Mesenchymal stem cell (in vitro differentiated cells and primary cell): ENCODE data around the gene KLK1.

Experiments
- DNase-seq: peaks from one replicate; pipeline ENCODE4 v3.0.0-alpha.2; 2013
- H2AFZ ChIP-seq: one replicate; pipeline ENCODE4 v1.6.1; 2013; ENCODE audit warnings: low read depth, mild to moderate bottlenecking, control low read depth, inconsistent platforms, low read length, moderate library complexity
- H2AK5ac ChIP-seq: 2 replicates; pipeline ENCODE4 v1.6.1; 2013; ENCODE audit warnings: low read length, moderate library complexity, mild to moderate bottlenecking, inconsistent platforms; ENCODE audit not compliant: severe bottlenecking
- H2BK120ac ChIP-seq: one replicate; pipeline ENCODE4 v1.6.1; 2013; ENCODE audit warnings: low read depth, mild to moderate bottlenecking, inconsistent platforms, low read length, moderate library complexity
- H2BK12ac ChIP-seq, 2 experiments: one replicate each; pipeline ENCODE4 v1.6.1; 2013; ENCODE audit warnings: inconsistent platforms in 2 of 2, low read length in 2 of 2, mild to moderate bottlenecking in 2 of 2, moderate library complexity in 2 of 2, control low read depth in 1 of 2
- H2BK15ac ChIP-seq: one replicate; pipeline ENCODE4 v1.6.1; 2013; ENCODE audit warnings: mild to moderate bottlenecking, low read depth, inconsistent platforms; ENCODE audit not compliant: poor library complexity, severe bottlenecking
- H2BK5ac ChIP-seq: 2 replicates; pipeline ENCODE4 v1.6.1; 2013; ENCODE audit warnings: low read depth, mild to moderate bottlenecking, low read length, control low read depth, inconsistent platforms; ENCODE audit not compliant: poor library complexity, severe bottlenecking
- H3K14ac ChIP-seq, 2 experiments: one replicate each; pipeline ENCODE4 v1.6.1; 2013; ENCODE audit warnings: inconsistent platforms in 2 of 2, low read length in 2 of 2, control low read depth in 1 of 2, mild to moderate bottlenecking in 1 of 2, moderate library complexity in 1 of 2
- H3K18ac ChIP-seq, 2 experiments: one replicate each; pipeline ENCODE4 v1.6.1; 2013; ENCODE audit warnings: inconsistent platforms in 2 of 2, low read length in 2 of 2, control low read depth in 1 of 2, low read depth in 1 of 2, mild to moderate bottlenecking in 1 of 2
- H3K23ac ChIP-seq, 2 experiments: one replicate each; pipeline ENCODE4 v1.6.1; 2013; ENCODE audit warnings: inconsistent platforms in 2 of 2, low read length in 2 of 2, mild to moderate bottlenecking in 2 of 2, moderate library complexity in 2 of 2, control low read depth in 1 of 2
- H3K27ac ChIP-seq: 2 replicates; pipeline ENCODE4 v1.5.1; 2013; ENCODE audit warnings: mild to moderate bottlenecking, moderate library complexity, low read length, control low read depth, inconsistent platforms; ENCODE audit not compliant: poor library complexity, severe bottlenecking
- H3K27me3 ChIP-seq, 2 experiments: 2 replicates each; pipeline versions ENCODE4 v1.6.1 to v1.7.0; 2013; ENCODE audit warnings: low read length in 2 of 2, mild to moderate bottlenecking in 2 of 2, moderate library complexity in 2 of 2, control low read depth in 1 of 2, inconsistent platforms in 1 of 2; ENCODE audit not compliant: control insufficient read depth in 1 of 2, insufficient read depth in 1 of 2
- H3K36me3 ChIP-seq, 2 experiments: 2 replicates each; pipeline versions ENCODE4 v1.6.1 to v1.7.0; 2013; ENCODE audit warnings: low read length in 2 of 2, control low read depth in 1 of 2, inconsistent platforms in 1 of 2, low read depth in 1 of 2, mild to moderate bottlenecking in 1 of 2; ENCODE audit not compliant: insufficient read depth in 2 of 2, control insufficient read depth in 1 of 2
- H3K4ac ChIP-seq, 2 experiments: one replicate each; pipeline ENCODE4 v1.6.1; 2013; ENCODE audit warnings: inconsistent platforms in 2 of 2, low read length in 2 of 2, mild to moderate bottlenecking in 2 of 2, moderate library complexity in 2 of 2, control low read depth in 1 of 2, low read depth in 1 of 2
- H3K4me1 ChIP-seq: 2 replicates; pipeline ENCODE4 v1.6.1; 2013; ENCODE audit warnings: low read depth, low read length, control low read depth; ENCODE audit not compliant: control insufficient read depth, insufficient read depth
- H3K4me2 ChIP-seq: 2 replicates; pipeline ENCODE4 v1.6.1; 2013; ENCODE audit warnings: low read length, mild to moderate bottlenecking, inconsistent platforms; ENCODE audit not compliant: poor library complexity, severe bottlenecking
- H3K4me3 ChIP-seq, 2 experiments: 2 replicates each; pipeline versions ENCODE4 v1.5.1 to v1.7.0; 2013; ENCODE audit warnings: low read length in 2 of 2, mild to moderate bottlenecking in 2 of 2, control low read depth in 1 of 2, low read depth in 1 of 2; ENCODE audit not compliant: insufficient read depth in 1 of 2
- H3K79me1 ChIP-seq: replicated peaks from 2 replicates; pipeline ENCODE4 v1.6.1; 2013; ENCODE audit warnings: mild to moderate bottlenecking, control low read depth, low read length, inconsistent platforms; ENCODE audit not compliant: poor library complexity, severe bottlenecking
- H3K9ac ChIP-seq: 2 replicates; pipeline ENCODE4 v1.7.0; 2013; ENCODE audit warnings: mild to moderate bottlenecking, low read length, moderate library complexity
- H3K9me3 ChIP-seq: 2 replicates; pipeline ENCODE4 v1.7.0; 2013; ENCODE audit warnings: mild to moderate bottlenecking, low read length; ENCODE audit not compliant: control insufficient read depth
- H4K8ac ChIP-seq: one replicate; pipeline ENCODE4 v1.6.1; 2013; ENCODE audit warnings: inconsistent platforms, mild to moderate bottlenecking, low read length, moderate library complexity
- H4K91ac ChIP-seq: one replicate; pipeline ENCODE4 v1.6.1; 2013; ENCODE audit warnings: mild to moderate bottlenecking, low read length, inconsistent platforms
- WGBS: methylation state at CpG from one replicate; pipeline ENCODE4 v1.1.7; 2013; ENCODE audit warnings: mixed read lengths; 5-methylcytosine and 5-hydroxymethylcytosine counted together

Gene KLK1

GRCh38 chr19:50839712-50840655, 16.4 kb upstream of the KLK1 start:
- 73% methylated on average over 10 of the region's 10 CpGs for WGBS
- H3K14ac ChIP-seq = no peak overlapping the region
- no peak overlapping the region for H3K4ac ChIP-seq
- no peak overlapping the region for H2BK15ac ChIP-seq
- no peak overlapping the region for H4K8ac ChIP-seq
- H3K23ac ChIP-seq = no peak overlapping the region
- H3K27me3 ChIP-seq = peaks cover 0 to 34% of the 10 kb centered on the region in 2 experiments
- H3K4me2 ChIP-seq = no peak overlapping the region
- H4K91ac ChIP-seq = no peak overlapping the region
- no peaks in the 10 kb centered on the region for H3K79me1 ChIP-seq
- no peak overlapping the region for H3K4me3 ChIP-seq
- no peak overlapping the region for H3K27ac ChIP-seq
- no peak overlapping the region for H2BK5ac ChIP-seq
- H2BK12ac ChIP-seq = no peak overlapping the region
- H3K4me1 ChIP-seq = no peaks in the 10 kb centered on the region
- H3K36me3 ChIP-seq = no peaks in the 10 kb centered on the region
- no peak overlapping the region for H2BK120ac ChIP-seq
- H3K9me3 ChIP-seq = no peaks in the 10 kb centered on the region
- H2AK5ac ChIP-seq = no peak overlapping the region
- no peak overlapping the region for H2AFZ ChIP-seq
- no peak overlapping the region for H3K18ac ChIP-seq
- H3K9ac ChIP-seq = no peak overlapping the region
- no peak for DNase-seq

GRCh38 chr19:50838239-50838638, 14.7 kb upstream of the KLK1 start:
- Histone ChIP-seq H3K4ac (no peak overlapping the region), H4K8ac (no peak overlapping the region), H3K9me3 (no peaks in the 10 kb centered on the region), H3K4me2 (no peak overlapping the region), H3K27ac (no peak overlapping the region), H2AK5ac (no peak overlapping the region), H3K4me3 (no peak overlapping the region), H3K14ac (no peak overlapping the region), H3K18ac (no peak overlapping the region), H2BK5ac (no peak overlapping the region), H2BK12ac (no peak overlapping the region), H3K36me3 (no peaks in the 10 kb centered on the region), H2BK120ac (no peak overlapping the region), H3K4me1 (no peaks in the 10 kb centered on the region), H3K27me3 (peaks cover 0 to 49% of the 10 kb centered on the region in 2 experiments), H2BK15ac (no peak overlapping the region), H4K91ac (no peak overlapping the region), H3K79me1 (no peaks in the 10 kb centered on the region), H3K9ac (no peak overlapping the region), H3K23ac (no peak overlapping the region), H2AFZ (no peak overlapping the region)
- peak; percentile 2 for DNase-seq
- 40% methylated on average over 6 of the region's 6 CpGs for WGBS

DNA sequence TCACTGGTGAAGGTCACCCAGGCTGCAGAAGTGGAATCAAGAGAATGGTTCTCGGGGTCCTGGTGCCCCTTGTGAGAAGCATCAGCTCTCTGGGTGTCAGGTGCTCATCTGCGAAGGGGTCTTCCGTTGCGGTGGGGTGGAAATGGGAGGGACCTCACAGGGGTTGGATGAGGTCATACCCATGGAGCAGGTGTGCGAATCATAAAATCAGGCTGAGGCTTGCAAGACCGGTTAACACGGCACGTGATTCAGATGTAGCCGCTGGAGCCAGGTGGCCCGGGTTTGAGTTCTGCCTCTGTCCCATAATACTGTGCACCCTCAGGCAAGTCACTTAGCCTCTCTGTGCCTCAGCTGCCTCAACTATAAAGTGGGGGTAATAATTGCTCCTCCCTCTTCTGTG, 13.7 kb upstream of the KLK1 start:
- Histone ChIP-seq H3K9ac (no peak overlapping the region), H3K18ac (no peak overlapping the region), H3K36me3 (no peaks in the 10 kb centered on the region), H3K27me3 (peaks cover 0 to 51% of the 10 kb centered on the region in 2 experiments), H3K79me1 (no peaks in the 10 kb centered on the region), H3K9me3 (no peaks in the 10 kb centered on the region), H4K8ac (no peak overlapping the region), H3K4me1 (no peaks in the 10 kb centered on the region), H2BK120ac (no peak overlapping the region), H2BK12ac (no peak overlapping the region), H2BK5ac (no peak overlapping the region), H3K4ac (no peak overlapping the region), H3K4me3 (no peak overlapping the region), H3K14ac (no peak overlapping the region), H2AK5ac (no peak overlapping the region), H2AFZ (no peak overlapping the region), H3K23ac (no peak overlapping the region), H3K27ac (no peak overlapping the region), H4K91ac (no peak overlapping the region), H3K4me2 (no peak overlapping the region), H2BK15ac (no peak overlapping the region)
- 89% methylated on average over 9 of the region's 10 CpGs for WGBS
- no peak for DNase-seq

DNA sequence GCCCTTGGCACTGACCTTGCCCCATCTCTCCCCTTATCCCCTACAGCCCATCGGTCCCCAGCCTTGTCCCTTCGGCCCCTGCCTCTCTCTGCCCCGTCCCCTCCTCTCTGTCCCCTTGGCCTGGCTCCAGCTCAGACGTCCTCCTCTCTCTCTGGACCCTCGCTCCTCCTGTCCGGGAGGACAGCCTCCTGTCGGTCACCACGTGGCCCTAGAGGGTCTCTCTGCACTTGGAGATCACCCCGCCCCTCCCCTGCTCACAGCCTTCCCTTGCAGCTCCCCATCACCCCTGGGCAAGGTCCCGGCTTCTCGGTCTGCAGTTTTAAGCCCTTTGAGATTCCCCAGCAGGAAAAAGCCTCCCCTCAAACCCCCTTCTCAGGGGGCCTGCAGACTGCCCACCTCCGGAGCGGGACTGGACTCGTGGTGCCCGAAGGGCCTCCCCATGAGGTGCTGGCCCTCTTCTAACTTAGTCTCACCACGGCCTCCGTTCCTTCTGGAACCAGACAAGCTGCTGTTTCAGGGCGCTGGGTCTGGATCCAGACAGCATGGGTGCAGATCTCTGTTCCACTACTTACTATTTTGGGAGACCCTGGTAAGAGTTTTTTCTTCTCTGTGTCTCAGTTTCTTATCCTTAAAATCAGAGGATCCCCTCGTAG, 13.1 kb upstream of the KLK1 start:
- H3K4me3 ChIP-seq = no peak overlapping the region
- H2AK5ac ChIP-seq = no peak overlapping the region
- H3K4ac ChIP-seq = no peak overlapping the region
- H2AFZ ChIP-seq = no peak overlapping the region
- no peaks in the 10 kb centered on the region for H3K9me3 ChIP-seq
- H3K27me3 ChIP-seq = peaks cover 0 to 51% of the 10 kb centered on the region in 2 experiments
- H2BK12ac ChIP-seq = no peak overlapping the region
- H2BK120ac ChIP-seq = no peak overlapping the region
- 71% methylated on average over 19 of the region's 19 CpGs for whole genome bisulfite sequencing
- no peaks in the 10 kb centered on the region for H3K36me3 ChIP-seq
- no peak overlapping the region for H3K18ac ChIP-seq
- peak overlapping the region; percentile 39 for H4K91ac ChIP-seq
- H3K14ac ChIP-seq = no peak overlapping the region
- H3K79me1 ChIP-seq = no peaks in the 10 kb centered on the region
- DNase-seq = no peak
- H3K4me2 ChIP-seq = no peak overlapping the region
- H3K9ac ChIP-seq = no peak overlapping the region
- H2BK5ac ChIP-seq = no peak overlapping the region
- H3K4me1 ChIP-seq = no peaks in the 10 kb centered on the region
- no peak overlapping the region for H4K8ac ChIP-seq
- peak overlapping the region; percentile 48 for H2BK15ac ChIP-seq
- no peak overlapping the region for H3K27ac ChIP-seq
- H3K23ac ChIP-seq = no peak overlapping the region
